DLD1 (cell line): ENCODE measurements around the gene HES3.

Source experiments
- in situ Hi-C: cut with HindIII; loops from 2 replicates; pipeline ENCODE4 v1.10.0; 2017; ENCODE audit warnings: low sequenced_read_pairs

HES3 gene

GRCh38 chr1:6276811-6277555 is 33.0 kb downstream of the HES3 start:
- in situ Hi-C loops = no loop called here

DNA sequence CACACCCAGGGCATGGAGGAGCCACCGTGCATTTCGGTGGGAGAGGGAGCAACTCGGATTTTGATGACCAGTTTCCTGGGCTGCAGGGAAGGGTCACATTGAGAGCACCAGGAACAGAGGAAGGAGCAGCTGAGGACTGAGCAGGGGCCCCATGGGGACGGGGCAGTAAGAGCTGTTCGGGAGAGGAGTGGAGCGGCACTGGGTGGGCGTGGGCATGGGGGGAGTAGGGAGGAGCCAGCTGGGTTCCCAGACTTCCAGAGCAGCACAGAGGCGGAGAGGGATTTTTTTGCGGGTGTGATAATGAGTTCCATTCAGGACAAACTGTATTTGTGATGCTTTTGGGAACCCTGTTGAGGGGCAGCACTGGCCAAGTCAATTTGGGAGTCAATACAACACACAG is 34.3 kb downstream of the HES3 start:
- in situ Hi-C loops = no loop called here

GRCh38 chr1:6279066-6279465 is 35.1 kb downstream of the HES3 start:
- in situ Hi-C loops = no loop called here

GRCh38 chr1:6279613-6280383 is 35.8 kb downstream of the HES3 start:
- in situ Hi-C loops = no loop called here

DNA sequence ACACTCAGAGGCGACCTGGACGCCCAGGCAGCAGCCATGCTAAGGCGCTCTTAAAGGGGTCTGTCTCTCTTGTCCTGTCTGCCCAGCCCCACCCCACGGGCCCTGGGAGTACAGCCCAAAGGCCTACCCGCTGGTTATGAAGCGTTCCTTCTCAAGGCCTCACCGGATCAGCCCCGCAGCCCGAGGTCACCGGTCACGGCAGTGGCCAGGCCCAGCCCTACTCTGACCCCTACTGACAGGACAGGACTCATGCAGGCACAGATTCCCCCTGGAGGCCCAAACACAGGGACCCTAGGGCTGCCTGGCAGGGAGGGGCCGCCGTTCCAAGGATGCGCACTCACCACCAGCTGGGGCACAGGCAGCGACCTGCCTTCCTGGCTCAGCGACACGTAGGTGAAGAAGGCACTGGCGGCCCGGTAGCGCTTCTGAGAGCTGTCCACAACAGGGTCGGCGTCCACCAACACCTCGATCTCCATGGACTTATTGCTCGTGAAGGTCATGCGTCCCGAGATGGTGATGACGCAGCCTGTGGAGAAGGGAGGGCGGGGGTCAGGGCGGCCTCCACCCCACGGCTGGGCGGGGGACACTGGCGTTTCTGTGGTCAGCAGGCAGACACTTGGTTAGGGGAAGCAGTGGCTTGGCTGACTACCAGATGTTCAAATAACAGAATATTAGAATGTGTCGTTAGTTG is 36.9 kb downstream of the HES3 start:
- in situ Hi-C loops = no loop called here

- in situ Hi-C loops = no loop called here
Measured at GRCh38 chr1:6281511-6282402, 37.8 kb downstream of the HES3 start.

DNA sequence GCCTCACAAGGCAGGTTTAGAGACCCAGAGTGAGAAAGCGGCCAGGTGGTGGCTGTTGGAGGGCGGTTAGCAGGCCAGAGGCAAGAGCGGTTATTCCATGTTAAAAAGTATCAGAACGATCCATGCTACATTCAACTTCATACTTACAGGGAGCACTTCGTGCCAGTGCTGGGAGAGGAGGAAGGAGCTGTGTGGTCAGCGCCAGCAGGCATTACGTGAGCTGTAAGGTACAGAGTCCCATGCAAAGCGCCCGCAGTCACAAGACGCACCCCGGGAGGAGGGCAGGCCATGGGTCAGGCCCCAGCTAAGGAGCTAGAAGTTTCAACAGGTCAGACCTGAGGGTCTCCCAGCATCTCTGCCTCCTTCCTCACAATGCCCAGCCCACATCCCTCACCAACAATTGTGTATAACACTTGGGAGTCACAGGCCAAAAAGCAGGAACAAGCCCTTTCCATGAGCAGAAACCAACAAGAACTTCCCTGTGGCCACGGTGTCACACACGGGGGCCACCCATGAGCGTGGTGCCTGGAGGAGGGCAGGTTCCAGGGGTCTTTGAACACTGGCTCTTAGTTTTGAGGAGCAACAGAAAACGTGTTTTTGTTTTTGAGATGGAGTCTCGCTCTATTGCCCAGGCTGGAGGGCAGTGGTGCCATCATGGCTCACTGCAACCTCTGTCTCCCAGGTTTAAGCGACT is 38.7 kb downstream of the HES3 start:
- in situ Hi-C loops = no loop called here

DNA sequence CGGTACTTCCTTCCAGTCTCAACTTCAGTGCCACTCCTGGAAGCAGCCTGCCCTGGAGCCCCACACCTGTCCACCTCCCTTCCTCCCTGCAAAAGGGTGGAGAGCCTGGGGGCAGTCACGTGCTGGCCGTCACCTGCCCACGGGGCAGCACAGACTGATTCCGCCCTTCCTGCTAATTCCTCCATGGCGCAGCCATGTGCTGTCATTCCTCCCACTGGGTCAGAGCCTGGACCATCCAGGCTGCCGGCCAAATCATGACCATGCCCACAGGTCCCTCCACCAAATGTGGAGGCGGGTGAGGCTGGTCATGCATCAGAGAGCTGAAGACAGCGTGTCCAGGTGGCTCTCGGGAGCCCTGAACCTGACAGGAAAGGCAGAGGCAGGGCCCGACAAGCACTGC is 41.4 kb downstream of the HES3 start:
- in situ Hi-C loops = no loop called here

DNA sequence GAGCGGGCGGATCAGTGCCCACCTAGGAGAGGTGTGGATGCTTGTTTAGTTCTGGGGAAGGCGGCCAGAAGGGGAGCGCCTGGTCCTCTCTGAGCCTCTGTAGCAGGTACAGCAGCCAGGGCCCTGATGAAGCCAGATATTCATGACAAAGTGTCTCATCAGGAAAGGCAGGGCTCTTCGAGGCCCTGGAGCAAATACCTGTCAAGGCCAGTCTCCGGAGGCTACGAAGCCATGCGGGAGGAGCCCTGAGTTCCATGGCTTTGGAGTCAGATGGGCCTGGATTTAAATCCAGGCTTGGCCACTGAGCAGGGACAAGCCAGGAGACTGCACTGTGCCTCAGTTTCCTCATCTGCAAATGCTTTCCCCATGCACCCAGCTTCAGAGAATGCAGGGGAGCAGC is 42.3 kb downstream of the HES3 start:
- in situ Hi-C loops = no loop called here

DNA sequence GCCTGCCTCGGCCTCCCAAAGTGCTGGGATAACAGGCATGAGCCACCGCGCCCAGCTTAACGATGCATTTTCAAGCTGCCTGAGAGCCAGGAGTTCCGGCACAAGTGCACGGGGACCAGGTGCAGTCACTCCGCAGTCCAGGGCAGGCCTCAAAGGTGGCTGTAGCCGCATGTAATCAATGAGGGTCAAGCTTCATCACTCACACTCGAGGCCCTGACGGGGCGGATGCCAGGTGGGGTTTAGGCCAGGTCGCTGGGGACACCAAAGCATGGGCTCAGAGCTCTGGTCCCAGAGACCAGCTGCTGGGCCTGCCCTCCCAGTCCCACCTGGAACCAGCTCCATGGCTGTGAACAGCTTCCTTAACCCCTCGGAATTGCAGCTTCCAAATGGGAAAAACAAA is 43.0 kb downstream of the HES3 start:
- in situ Hi-C loops = no loop called here

GRCh38 chr1:6287431-6287886 is 43.5 kb downstream of the HES3 start:
- in situ Hi-C loops = no loop called here

DNA sequence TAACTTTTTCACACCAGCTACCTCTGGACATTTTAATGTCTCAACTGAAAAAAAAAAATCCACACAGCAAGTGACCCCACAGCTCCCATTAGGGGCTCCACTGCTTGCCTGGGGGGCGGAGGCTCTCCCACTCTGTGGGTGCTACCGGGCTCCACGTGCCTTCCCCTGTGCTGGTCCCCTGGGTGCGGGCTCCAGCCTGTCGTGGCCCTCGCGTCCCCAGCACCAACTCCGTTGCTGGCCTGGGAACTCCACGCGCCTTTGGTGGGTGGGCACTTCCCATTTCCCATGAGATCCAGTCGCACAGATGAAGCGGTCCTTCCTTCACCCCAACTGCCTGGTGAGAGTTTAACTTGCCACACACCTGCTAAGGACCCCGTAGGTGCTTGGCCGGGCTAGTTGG is 44.0 kb downstream of the HES3 start:
- in situ Hi-C loops = no loop called here

DNA sequence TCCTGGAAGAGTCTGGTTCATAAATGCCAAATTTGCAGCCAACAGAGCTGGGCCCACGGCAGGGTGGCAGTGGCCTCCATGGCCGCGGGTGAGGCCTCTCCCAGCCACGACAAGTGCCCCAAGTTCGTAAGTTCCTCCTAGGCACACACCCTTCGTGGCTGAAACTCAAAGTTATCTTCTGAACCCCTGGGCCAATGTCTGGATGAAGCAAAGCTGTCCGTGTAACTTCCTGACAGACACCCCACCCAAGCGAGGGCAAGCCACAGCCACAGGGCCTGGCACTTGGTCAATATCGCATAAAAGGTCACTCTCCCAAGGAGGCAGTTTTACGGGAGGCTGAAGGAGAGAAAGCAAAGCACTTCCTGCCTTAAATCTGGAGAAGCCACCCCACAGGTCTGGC is 44.7 kb downstream of the HES3 start:
- in situ Hi-C loops = no loop called here

DNA sequence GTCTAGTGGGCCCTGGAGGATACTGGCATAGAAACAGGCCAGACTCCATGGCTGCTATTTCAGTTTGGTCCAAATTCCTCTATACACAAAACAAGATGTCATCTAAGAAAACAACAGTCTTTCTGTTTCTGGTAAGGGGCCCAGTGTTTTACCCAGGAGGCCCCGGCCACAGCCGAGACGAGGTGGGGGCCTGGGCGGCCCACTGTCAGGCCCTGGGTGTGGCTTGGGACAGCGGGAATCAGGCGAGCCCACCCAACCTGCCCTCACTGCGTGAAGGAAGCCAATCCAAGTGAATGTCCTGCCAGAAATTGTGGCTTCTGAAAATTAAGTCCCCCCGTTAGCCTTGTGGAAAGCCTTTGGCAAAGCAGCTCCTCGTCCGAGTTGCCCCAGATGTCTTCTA is 48.1 kb downstream of the HES3 start:
- in situ Hi-C loops = no loop called here

GRCh38 chr1:6294080-6294889 is 50.3 kb downstream of the HES3 start:
- in situ Hi-C loops = no loop called here

- in situ Hi-C loops = no loop called here
Measured at GRCh38 chr1:6294890-6295556, 51.0 kb downstream of the HES3 start.
